GM21737 (cell line): ENCODE data around the gene SLC8B1.

ENCODE experiments used
- ATAC-seq: cut with Tn5 transposase; IDR thresholded peaks from one replicate; pipeline ENCODE4 v1.9.1; 2021; ENCODE audit warnings: mild to moderate bottlenecking, moderate library complexity; ENCODE audit not compliant: unreplicated experiment

Gene SLC8B1

GRCh38 chr12:113296557-113297213 is 38.2 kb downstream of the SLC8B1 start:
- ATAC-seq: no peak

GRCh38 chr12:113295886-113296556 is 38.9 kb downstream of the SLC8B1 start:
- ATAC-seq: no peak

DNA sequence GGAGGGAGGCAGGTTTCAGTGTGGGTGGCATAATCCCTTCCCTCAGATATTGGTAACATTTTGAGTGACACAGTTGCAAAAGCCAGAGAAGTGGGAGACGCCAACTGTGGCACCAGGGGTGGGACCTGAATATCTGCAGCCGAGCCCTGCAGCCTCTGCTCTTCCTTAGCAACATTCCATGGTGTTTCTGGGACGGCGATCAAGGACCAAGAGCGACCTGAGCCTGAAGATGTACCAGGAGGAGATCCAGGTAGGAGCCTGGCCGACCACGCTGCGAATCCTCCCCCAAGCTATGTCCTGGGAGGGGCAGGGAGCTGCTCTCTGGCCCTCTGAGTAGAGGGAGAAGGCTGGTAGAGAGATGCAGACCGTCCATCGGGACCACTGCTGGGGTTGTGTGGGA is 41.8 kb downstream of the SLC8B1 start:
- ATAC-seq: no peak

- no peak for ATAC-seq
These were observed 42.4 kb downstream of the SLC8B1 start for GRCh38 chr12:113292547-113292946.

DNA sequence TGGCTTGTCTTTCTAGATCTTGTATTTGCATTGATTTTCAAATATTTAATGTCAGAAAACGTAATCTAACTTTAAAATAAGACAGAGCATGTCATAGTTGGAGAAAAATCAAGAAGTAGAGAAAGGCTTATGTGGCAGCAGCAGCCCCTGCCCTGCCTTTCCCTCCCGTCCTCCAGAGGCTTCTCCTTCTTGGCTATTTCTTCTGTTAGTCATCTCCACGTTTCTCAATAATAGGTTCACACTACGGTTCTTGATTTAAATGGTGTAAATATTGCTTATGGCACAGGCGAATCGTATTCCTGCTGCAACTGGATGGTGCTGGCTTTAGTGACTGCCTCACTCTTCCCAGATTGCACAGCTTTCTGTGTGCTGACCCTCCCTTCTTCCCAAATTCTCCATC is 42.8 kb downstream of the SLC8B1 start:
- ATAC-seq: no peak

GRCh38 chr12:113291586-113291985 is 43.3 kb downstream of the SLC8B1 start:
- ATAC-seq: no peak

DNA sequence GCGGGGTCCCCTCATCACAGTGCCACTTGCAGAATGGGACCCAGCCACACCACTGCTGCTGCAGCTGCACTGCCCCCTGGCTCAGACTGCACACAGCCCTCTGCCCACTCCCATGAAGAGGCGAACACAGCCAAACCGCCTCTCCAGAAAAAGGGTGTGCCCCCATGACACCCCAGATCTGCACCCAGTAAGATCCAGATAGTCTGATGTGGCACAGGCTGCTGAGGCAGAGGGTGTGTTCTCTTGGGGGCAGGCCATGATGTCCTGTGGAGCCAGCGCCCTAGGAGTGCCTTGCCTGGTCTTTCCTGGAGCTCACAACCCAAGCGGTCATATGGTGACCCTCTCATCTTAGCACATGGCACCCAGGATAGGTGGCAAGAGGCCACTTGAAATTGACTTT is 44.4 kb downstream of the SLC8B1 start:
- no peak for ATAC-seq

GRCh38 chr12:113289361-113289760 is 45.5 kb downstream of the SLC8B1 start:
- ATAC-seq: no peak

DNA sequence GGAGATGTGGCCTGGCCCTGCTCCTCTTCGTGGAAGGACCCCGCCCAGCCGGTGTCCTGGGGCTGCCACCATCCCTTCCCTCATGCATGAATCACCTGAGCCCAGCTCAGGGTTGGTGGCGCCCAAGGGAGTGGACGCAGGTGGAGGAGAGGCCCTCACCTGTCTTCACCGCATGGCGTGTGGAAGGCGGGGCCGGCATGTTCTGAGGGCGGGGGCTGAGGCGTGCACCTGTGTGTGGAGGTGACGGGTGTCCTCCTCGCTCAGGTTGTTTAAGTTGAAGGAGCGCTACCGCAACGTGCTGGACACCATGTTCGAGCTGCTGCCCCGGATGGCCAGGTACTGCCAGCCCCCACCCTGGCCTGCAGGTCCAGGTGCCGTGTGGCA is 47.0 kb downstream of the SLC8B1 start:
- no peak for ATAC-seq

DNA sequence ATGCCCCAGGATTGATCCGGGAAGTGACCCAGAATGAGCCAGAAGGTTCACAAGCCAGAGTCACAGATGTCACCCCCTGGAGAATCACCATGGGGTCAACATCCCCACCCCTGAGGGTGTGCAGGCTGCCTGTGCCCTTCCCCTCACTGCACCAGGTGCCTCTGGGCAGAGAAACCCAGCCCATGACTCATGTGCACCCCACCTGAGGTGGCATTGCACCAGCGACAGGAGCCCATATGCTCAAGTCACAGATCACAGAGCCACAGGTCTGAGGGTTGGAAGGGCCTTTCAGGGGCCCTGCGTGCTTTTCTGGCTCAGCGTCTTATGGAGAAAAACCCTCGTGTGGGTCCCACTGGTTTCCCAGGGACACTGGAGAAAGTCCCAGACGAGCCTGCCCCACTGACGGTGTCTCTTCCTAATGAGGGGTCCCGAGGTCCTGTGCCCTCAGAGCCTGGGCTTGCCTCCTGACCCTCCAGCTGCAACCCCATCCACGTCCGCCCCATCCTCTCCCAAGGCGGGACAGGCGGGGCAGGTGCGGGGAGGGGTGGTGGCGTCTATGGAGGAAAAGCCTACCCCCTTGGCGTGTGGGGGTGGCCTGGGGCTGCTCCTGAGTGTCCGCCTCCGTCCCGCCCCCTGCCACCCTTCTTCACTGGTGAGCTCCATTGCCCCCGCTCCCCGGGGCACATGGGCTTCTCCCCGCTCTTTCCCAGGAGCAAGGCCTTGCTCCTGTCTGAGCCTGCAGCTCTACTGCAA is 47.6 kb downstream of the SLC8B1 start:
- no peak for ATAC-seq

- ATAC-seq: no peak
These were observed 48.2 kb downstream of the SLC8B1 start for GRCh38 chr12:113286712-113287111.

DNA sequence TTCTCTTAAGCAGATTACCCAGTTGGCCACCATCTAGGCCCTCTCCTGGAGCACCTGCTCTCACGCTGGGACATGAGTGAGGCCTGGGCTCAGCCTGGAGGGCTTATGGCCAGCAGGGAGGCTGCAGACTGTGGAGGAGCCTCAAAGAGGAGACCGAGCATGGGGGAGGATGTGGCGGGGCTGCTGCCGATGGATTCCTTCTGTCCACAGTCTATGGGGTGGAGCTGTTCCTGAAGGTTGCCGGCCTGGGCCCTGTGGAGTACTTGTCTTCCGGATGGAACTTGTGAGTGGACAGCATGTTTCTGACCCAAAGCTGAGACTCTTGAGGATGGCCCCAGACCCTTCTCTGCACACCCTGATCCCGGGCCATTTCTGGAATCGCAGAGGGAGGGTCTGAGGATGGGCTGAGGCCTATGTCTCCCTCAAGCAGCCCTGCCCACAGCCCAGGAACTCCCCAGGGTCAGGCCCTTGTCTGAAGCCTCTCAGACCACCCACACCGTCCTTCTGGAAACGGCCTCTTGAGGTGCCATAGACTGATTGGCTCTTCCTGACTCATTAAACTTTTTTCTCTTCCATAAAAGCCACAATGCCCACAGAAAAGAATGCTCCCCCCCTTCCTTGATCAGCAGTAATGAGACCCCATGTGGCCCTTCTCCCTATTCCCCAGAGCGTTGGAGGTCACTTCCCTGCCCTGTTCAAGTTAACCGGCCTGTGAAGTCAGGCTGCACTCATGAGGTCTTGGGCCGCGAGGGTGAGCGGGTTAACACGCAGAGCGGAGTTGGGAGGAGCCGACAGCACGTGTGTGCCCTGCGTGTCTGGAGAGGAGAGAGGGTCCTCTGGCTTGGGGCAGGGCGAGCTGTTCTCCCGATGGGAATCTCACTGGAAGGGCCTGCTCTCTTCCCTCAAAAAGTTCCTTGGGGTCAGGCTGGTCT is 49.0 kb downstream of the SLC8B1 start:
- ATAC-seq: no peak

DNA sequence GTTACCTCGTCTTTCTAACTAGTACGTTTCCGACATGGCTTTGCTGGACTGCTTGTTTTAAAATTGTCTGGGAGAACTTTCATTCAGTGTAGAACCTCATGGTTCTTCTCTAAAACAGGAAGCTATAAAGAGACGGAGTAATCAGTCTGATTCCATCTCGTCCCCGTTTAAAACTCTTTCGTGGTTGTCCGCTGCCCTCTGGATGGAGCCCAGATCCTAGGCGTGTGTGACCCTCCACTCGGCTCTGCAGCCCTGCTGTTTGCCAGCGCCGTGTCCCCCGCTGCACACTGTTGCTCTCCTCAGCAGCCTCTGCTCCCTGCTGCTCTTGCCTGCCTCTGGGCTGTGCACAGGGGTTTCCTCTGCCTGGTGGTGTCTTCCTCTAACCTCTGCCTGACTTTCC is 50.2 kb downstream of the SLC8B1 start:
- no peak for ATAC-seq

- no peak for ATAC-seq
These were observed 56.3 kb downstream of the SLC8B1 start for GRCh38 chr12:113278633-113279032.

- no peak for ATAC-seq
These were observed 56.8 kb downstream of the SLC8B1 start for GRCh38 chr12:113278141-113278540.

- no peak for ATAC-seq
These were observed 57.4 kb downstream of the SLC8B1 start for GRCh38 chr12:113277511-113277910.

DNA sequence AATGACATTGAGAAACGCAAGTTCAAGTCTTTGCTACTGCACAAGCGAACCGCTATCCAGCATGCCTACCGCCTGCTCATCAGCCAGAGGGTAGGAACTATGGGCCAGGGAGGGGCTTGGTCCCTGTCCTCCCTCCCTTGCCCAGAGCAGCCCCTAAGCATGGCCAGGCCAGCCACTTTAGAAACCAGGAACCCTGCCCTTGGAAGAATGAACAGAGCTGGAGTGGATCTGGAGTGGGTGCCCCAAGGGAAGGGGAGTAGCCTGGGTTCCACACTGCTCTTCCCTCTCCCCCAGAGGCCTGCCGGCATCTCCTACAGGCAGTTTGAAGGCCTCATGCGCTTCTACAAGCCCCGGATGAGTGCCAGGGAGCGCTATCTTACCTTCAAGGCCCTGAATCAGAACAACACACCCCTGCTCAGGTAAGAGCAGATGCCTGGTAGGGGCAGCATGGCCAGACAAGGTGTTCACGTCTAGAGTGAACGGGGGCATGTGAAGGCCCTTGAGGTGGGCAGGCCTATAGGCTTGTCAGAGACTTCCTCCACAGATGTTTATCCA is 57.9 kb downstream of the SLC8B1 start:
- no peak for ATAC-seq

DNA sequence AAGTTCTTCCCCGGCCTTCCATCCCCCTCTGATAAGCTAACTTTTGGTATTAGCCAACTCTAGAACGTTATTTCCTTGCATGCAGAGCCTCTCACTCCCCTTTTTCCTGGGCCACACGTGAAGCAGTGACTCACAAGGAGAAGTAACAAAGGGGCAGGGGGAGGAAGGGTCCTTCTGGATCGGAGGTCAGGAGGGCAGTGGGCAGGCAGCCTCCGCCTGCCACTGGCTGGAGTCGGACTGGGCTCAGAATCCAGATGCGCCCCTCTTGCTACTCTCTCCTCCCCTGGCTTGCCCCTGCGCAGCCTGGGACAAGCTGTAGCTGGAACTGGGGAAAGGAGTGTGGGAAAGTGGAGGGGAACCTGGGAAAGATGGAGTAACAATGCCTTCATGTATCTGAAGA is 58.6 kb downstream of the SLC8B1 start:
- ATAC-seq: no peak

GRCh38 chr12:113274848-113275247 is 60.1 kb downstream of the SLC8B1 start:
- ATAC-seq: no peak

- no peak for ATAC-seq
These were observed 61.7 kb downstream of the SLC8B1 start for GRCh38 chr12:113273053-113273725.
